ENCODE measurements around the gene P2RX6.

The P2RX6 gene

GRCh38 chr22:21009638-21010425 is 5.1 kb upstream of the P2RX6 start:
- Mint-ChIP-seq H3K4me3 (peak overlapping the region in 2 of 3 experiments; percentile 24 to 25), H3K4me1 (peaks cover 16% of the 10 kb centered on the region)

GRCh38 chr22:21010426-21011113 is 4.4 kb upstream of the P2RX6 start:
- TF ChIP-seq CTCF (IDR thresholded peaks at IDR 0.05; ENCODE audit: unreplicated experiment in 3 of 3): no peak
- Mint-ChIP-seq H3K9me3 (no peaks in the 10 kb centered on the region), H3K27me3 (ENCODE audit: low read depth) (no peaks in the 10 kb centered on the region), H3K36me3 (ENCODE audit: low read depth) (peaks cover 6% of the 10 kb centered on the region), H3K4me3 (no peak overlapping the region), H3K4me1 (peaks cover 23% of the 10 kb centered on the region), H3K27ac (no peak overlapping the region)

More at GRCh38 chr22:21009638-21010425, 5.1 kb upstream of the P2RX6 start:
- no peaks in the 10 kb centered on the region for H3K9me3 Mint-ChIP-seq
- no peak for TF ChIP-seq CTCF (IDR thresholded peaks at IDR 0.05; ENCODE audit: unreplicated experiment in 3 of 3)
- H3K27me3 Mint-ChIP-seq (ENCODE audit: low read depth): no peaks in the 10 kb centered on the region
- H3K36me3 Mint-ChIP-seq (ENCODE audit: low read depth): peaks cover 6% of the 10 kb centered on the region
- peak overlapping the region in 2 of 3 experiments; percentile 23 to 34 for H3K27ac Mint-ChIP-seq

DNA sequence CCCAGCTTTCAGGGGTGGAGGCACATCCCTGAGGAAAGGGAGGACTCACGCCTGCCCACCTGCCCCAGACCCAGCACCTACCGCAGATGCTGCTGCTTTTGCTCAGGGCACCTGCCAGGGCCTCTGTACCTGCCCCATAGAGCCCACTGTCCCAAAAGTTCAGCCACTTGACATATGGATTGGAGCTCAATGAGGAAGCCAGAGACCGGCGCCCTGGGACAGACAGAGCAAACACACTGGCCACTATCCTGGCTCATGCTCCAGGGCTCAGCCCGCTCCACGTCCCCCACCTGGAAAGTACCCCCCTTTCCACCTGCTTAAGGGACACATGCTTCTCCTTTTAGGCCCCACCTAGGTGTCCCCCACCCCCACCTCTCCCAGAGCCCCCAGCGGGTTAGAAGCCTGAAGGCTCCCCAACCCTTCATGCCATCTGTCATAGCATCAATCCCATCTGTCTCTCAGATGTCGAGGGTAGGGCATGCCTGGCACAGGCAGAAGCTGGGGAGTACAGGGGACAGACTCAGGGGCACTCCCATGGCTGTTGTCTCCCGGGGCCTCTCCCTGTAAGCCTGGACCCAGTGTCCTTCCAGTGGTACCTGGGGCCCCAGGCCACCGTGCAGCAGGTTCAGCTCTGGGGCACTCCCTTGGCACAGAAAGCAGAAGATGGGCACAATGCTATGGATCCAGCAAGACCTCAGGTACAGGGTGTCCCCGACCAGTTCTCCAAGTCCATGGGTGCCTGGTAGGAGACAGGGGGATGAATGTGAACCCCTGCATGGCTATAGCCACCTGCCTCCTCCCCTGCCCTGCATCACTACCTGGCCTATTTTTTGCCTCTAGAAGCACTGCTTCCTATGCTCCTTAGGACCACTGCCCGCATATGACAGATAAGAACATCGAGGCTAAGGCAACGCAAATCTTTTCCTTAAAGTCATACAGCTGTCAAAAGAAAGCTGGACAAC is 2.2 kb upstream of the P2RX6 start:
- Mint-ChIP-seq H3K36me3 (ENCODE audit: low read depth) (peaks cover 6% of the 10 kb centered on the region), H3K4me3 (peak overlapping the region; percentile 88 to 94 (median 92)), H3K9me3 (no peaks in the 10 kb centered on the region), H3K4me1 (peaks cover 39% of the 10 kb centered on the region), H3K27me3 (ENCODE audit: low read depth) (no peaks in the 10 kb centered on the region), H3K27ac (peak overlapping the region; percentile 75 to 98 (median 89))
- TF ChIP-seq CTCF (IDR thresholded peaks at IDR 0.05; ENCODE audit: unreplicated experiment in 3 of 3): no peak

- Mint-ChIP-seq H3K27me3 (ENCODE audit: low read depth) (no peaks in the 10 kb centered on the region), H3K9me3 (no peaks in the 10 kb centered on the region), H3K4me1 (peaks cover 39% of the 10 kb centered on the region), H3K36me3 (ENCODE audit: low read depth) (peaks cover 6% of the 10 kb centered on the region), H3K4me3 (peak overlapping the region; percentile 88 to 94 (median 92)), H3K27ac (peak overlapping the region; percentile 89 to 98 (median 97))
- no peak for TF ChIP-seq CTCF (IDR thresholded peaks at IDR 0.05; ENCODE audit: unreplicated experiment in 3 of 3)
Observed at GRCh38 chr22:21013657-21014201, 1.2 kb upstream of the P2RX6 start.

GRCh38 chr22:21014202-21014725 is 701 bp upstream of the P2RX6 start:
- H3K4me1 Mint-ChIP-seq: peaks cover 39% of the 10 kb centered on the region
- no peaks in the 10 kb centered on the region for H3K9me3 Mint-ChIP-seq
- no peaks in the 10 kb centered on the region for H3K27me3 Mint-ChIP-seq (ENCODE audit: low read depth)
- H3K4me3 Mint-ChIP-seq: peak overlapping the region; percentile 88 to 94 (median 92)
- TF ChIP-seq CTCF (IDR thresholded peaks at IDR 0.05; ENCODE audit: unreplicated experiment in 3 of 3): no peak
- peaks cover 5% of the 10 kb centered on the region for H3K36me3 Mint-ChIP-seq (ENCODE audit: low read depth)
- peak overlapping the region; percentile 89 to 98 (median 97) for H3K27ac Mint-ChIP-seq
